ENCODE data around the gene USP16. TPM values are rescaled to one million over a fixed set of nuclear protein-coding genes. Genes with fewer than 3 reads are reported as not detected.

Gene USP16
- total and polyA plus RNA-seq, 2 of the 13 experiments (the other 11 are each of a cell fraction or from before 2014, with no cell fraction given) = 16.5 to 46.9 TPM

GRCh38 chr21:29024474-29025327 lies at the start of gene USP16 (continued):
- TF ChIP-seq, protein P1, sequence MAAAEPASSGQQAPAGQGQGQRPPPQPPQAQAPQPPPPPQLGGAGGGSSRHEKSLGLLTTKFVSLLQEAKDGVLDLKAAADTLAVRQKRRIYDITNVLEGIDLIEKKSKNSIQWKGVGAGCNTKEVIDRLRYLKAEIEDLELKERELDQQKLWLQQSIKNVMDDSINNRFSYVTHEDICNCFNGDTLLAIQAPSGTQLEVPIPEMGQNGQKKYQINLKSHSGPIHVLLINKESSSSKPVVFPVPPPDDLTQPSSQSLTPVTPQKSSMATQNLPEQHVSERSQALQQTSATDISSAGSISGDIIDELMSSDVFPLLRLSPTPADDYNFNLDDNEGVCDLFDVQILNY (CRISPR knock-in tag; conservative IDR thresholded peaks at IDR 0.05) = no peak
- TF ChIP-seq FOXJ3 (CRISPR knock-in tag; IDR thresholded peaks at IDR 0.05; ENCODE audit: borderline replicate concordance) (0 out of 2 replicates have a peak, but pooled peaks have one; percentile 29), TRIM24 (CRISPR knock-in tag; IDR thresholded peaks at IDR 0.05) (no peak), SKIL (CRISPR knock-in tag; IDR thresholded peaks at IDR 0.05; ENCODE audit: borderline replicate concordance) (no peak), GATAD1 (CRISPR knock-in tag; IDR thresholded peaks at IDR 0.05) (peak; percentile 96), DR1 (CRISPR knock-in tag; IDR thresholded peaks at IDR 0.05) (peak; percentile 61; the same call in 1 of the 2 replicates), ZNF710 (CRISPR knock-in tag; IDR thresholded peaks at IDR 0.05; ENCODE audit: borderline replicate concordance) (no peak), ZNF891 (CRISPR knock-in tag; IDR thresholded peaks at IDR 0.05) (0 out of 2 replicates have a peak, but pooled peaks have one; percentile 28), RCOR2 (CRISPR knock-in tag; IDR thresholded peaks at IDR 0.05) (no peak), ARNTL (CRISPR knock-in tag; IDR thresholded peaks at IDR 0.05) (no peak), SIX1 (CRISPR knock-in tag; IDR thresholded peaks at IDR 0.05; ENCODE audit: borderline replicate concordance) (no peak)
- TF ChIP-seq, protein P2, sequence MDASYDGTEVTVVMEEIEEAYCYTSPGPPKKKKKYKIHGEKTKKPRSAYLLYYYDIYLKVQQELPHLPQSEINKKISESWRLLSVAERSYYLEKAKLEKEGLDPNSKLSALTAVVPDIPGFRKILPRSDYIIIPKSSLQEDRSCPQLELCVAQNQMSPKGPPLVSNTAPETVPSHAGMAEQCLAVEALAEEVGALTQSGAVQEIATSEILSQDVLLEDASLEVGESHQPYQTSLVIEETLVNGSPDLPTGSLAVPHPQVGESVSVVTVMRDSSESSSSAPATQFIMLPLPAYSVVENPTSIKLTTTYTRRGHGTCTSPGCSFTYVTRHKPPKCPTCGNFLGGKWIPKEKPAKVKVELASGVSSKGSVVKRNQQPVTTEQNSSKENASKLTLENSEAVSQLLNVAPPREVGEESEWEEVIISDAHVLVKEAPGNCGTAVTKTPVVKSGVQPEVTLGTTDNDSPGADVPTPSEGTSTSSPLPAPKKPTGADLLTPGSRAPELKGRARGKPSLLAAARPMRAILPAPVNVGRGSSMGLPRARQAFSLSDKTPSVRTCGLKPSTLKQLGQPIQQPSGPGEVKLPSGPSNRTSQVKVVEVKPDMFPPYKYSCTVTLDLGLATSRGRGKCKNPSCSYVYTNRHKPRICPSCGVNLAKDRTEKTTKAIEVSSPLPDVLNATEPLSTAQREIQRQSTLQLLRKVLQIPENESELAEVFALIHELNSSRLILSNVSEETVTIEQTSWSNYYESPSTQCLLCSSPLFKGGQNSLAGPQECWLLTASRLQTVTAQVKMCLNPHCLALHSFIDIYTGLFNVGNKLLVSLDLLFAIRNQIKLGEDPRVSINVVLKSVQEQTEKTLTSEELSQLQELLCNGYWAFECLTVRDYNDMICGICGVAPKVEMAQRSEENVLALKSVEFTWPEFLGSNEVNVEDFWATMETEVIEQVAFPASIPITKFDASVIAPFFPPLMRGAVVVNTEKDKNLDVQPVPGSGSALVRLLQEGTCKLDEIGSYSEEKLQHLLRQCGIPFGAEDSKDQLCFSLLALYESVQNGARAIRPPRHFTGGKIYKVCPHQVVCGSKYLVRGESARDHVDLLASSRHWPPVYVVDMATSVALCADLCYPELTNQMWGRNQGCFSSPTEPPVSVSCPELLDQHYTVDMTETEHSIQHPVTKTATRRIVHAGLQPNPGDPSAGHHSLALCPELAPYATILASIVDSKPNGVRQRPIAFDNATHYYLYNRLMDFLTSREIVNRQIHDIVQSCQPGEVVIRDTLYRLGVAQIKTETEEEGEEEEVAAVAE (CRISPR knock-in tag; IDR thresholded peaks at IDR 0.05; ENCODE audit: borderline replicate concordance) = no peak
- TF ChIP-seq, protein P3, sequence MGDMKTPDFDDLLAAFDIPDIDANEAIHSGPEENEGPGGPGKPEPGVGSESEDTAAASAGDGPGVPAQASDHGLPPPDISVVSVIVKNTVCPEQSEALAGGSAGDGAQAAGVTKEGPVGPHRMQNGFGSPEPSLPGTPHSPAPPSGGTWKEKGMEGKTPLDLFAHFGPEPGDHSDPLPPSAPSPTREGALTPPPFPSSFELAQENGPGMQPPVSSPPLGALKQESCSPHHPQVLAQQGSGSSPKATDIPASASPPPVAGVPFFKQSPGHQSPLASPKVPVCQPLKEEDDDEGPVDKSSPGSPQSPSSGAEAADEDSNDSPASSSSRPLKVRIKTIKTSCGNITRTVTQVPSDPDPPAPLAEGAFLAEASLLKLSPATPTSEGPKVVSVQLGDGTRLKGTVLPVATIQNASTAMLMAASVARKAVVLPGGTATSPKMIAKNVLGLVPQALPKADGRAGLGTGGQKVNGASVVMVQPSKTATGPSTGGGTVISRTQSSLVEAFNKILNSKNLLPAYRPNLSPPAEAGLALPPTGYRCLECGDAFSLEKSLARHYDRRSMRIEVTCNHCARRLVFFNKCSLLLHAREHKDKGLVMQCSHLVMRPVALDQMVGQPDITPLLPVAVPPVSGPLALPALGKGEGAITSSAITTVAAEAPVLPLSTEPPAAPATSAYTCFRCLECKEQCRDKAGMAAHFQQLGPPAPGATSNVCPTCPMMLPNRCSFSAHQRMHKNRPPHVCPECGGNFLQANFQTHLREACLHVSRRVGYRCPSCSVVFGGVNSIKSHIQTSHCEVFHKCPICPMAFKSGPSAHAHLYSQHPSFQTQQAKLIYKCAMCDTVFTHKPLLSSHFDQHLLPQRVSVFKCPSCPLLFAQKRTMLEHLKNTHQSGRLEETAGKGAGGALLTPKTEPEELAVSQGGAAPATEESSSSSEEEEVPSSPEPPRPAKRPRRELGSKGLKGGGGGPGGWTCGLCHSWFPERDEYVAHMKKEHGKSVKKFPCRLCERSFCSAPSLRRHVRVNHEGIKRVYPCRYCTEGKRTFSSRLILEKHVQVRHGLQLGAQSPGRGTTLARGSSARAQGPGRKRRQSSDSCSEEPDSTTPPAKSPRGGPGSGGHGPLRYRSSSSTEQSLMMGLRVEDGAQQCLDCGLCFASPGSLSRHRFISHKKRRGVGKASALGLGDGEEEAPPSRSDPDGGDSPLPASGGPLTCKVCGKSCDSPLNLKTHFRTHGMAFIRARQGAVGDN (CRISPR knock-in tag; IDR thresholded peaks at IDR 0.05) = peak; percentile 77

All from HepG2 (cell line).